Smooth muscle cell (in vitro differentiated cells): ENCODE results near the gene ZNF684. TPM values are rescaled to one million over a fixed set of nuclear protein-coding genes. Genes with fewer than 3 reads are reported as not detected.
"Not testable (repeated sequence)": the region's sequence is repeated elsewhere in the genome, so short reads cannot be mapped to it uniquely, and the experiment has no call there.

Experiments
- DNase-seq: peaks from one replicate; lab custom pipeline; 2025; ENCODE audit not compliant: unreplicated experiment; lab: John Stamatoyannopoulos, UW
- H2AFZ ChIP-seq: fragments of 200-600 bp; sonication (generic); 2 replicates; pipeline ENCODE4 v1.6.0; 2016; ENCODE audit warnings: antibody characterized with exemption, low read depth, mild to moderate bottlenecking
- H3F3A ChIP-seq: fragments of 200-600 bp; sonication (generic); 2 replicates; pipeline ENCODE4 v1.6.0; 2017; ENCODE audit warnings: antibody characterized with exemption, low read depth
- H3K27ac ChIP-seq: fragments of 200-600 bp; sonication (generic); 2 replicates; pipeline ENCODE4 v1.5.1; 2016; ENCODE audit warnings: low read depth, mild to moderate bottlenecking
- H3K27me3 ChIP-seq: fragments of 200-600 bp; sonication (generic); 2 replicates; pipeline ENCODE4 v1.6.1; 2016; ENCODE audit warnings: low read depth, mild to moderate bottlenecking
- H3K36me3 ChIP-seq: fragments of 200-600 bp; sonication (generic); 2 replicates; pipeline ENCODE4 v1.5.1; 2016; ENCODE audit warnings: low read depth
- H3K4me1 ChIP-seq: fragments of 200-600 bp; sonication (generic); 2 replicates; pipeline ENCODE4 v1.5.1; 2016; ENCODE audit warnings: low read depth
- H3K4me2 ChIP-seq: fragments of 200-600 bp; sonication (generic); 2 replicates; pipeline ENCODE4 v1.6.0; 2016; ENCODE audit warnings: mild to moderate bottlenecking
- H3K4me3 ChIP-seq: fragments of 200-600 bp; sonication (generic); 2 replicates; pipeline ENCODE4 v1.5.1; 2016; ENCODE audit warnings: mild to moderate bottlenecking
- H3K79me2 ChIP-seq: fragments of 200-600 bp; sonication (generic); 2 replicates; pipeline ENCODE4 v1.6.0; 2016; ENCODE audit warnings: low read depth, mild to moderate bottlenecking
- H3K9ac ChIP-seq: fragments of 200-600 bp; sonication (generic); 2 replicates; pipeline ENCODE4 v1.6.0; 2016; ENCODE audit warnings: low read depth
- H3K9me3 ChIP-seq: fragments of 200-600 bp; sonication (generic); replicated peaks from 2 replicates; pipeline ENCODE4 v1.5.1; 2016; ENCODE audit warnings: low read depth
- H4K20me1 ChIP-seq: fragments of 200-600 bp; sonication (generic); 2 replicates; pipeline ENCODE4 v1.6.0; 2016; ENCODE audit warnings: low read depth
- WGBS: methylation state at CpG from one replicate; pipeline ENCODE4 v1.1.7; 2016; ENCODE audit warnings: low lambda C conversion rate; 5-methylcytosine and 5-hydroxymethylcytosine counted together
- polyA plus RNA-seq: library from polyadenylated mRNA; unstranded; fragments of >200 nt; fragmentation: Nextera tagmentation; extraction: Ambion mirVana; gene quantifications from 2 replicates; pipeline ENCODE4 v1.2.1, GENCODE V29; 2016
- total RNA-seq: library from RNA; depleted of rRNA; stranded (reverse); fragments of >200 nt; gene quantifications from 2 replicates; pipeline ENCODE4 v1.2.3, GENCODE V29; 2014
- TF ChIP-seq, protein P1 (sequence below): fragments of 200-600 bp; sonication (generic); IDR thresholded peaks from 2 replicates; pipeline ENCODE4 v1.5.1; 2017; ENCODE audit warnings: borderline replicate concordance, mild to moderate bottlenecking, antibody characterized with exemption; ENCODE audit not compliant: insufficient read depth, poor library complexity, severe bottlenecking

ZNF684 gene
- total and polyA plus RNA-seq, 2 experiments from 2014 or later, result 5.5 to 8.0 TPM

DNA sequence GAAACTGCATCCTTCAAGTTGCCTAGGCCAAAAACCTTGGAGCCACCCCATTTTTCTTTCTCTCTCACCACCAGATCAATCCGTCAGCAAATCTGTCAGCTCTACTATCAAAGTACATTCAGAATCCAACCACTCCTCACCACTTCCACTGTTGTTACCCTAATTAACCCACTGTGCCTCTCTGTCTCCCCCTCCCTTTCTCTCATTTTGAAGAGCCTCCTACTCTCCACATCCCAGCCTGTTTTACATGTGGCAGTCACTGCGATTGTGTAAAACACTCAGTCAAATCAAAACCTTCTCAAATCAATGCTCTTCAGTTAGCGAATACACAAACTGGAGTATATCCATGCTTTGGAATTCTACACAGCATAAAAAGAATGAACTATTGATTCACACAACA is 33.1 kb downstream of the ZNF684 start:
- no peak overlapping the region for H3K9ac ChIP-seq
- no peak overlapping the region for H3K27ac ChIP-seq
- H3F3A ChIP-seq, result no peaks in the 10 kb centered on the region
- no peak overlapping the region for H3K4me3 ChIP-seq
- no peaks in the 10 kb centered on the region for H3K36me3 ChIP-seq
- no peaks in the 10 kb centered on the region for H4K20me1 ChIP-seq
- DNase-seq, result no peak
- H3K9me3 ChIP-seq, result no peaks in the 10 kb centered on the region
- TF ChIP-seq, protein P1, sequence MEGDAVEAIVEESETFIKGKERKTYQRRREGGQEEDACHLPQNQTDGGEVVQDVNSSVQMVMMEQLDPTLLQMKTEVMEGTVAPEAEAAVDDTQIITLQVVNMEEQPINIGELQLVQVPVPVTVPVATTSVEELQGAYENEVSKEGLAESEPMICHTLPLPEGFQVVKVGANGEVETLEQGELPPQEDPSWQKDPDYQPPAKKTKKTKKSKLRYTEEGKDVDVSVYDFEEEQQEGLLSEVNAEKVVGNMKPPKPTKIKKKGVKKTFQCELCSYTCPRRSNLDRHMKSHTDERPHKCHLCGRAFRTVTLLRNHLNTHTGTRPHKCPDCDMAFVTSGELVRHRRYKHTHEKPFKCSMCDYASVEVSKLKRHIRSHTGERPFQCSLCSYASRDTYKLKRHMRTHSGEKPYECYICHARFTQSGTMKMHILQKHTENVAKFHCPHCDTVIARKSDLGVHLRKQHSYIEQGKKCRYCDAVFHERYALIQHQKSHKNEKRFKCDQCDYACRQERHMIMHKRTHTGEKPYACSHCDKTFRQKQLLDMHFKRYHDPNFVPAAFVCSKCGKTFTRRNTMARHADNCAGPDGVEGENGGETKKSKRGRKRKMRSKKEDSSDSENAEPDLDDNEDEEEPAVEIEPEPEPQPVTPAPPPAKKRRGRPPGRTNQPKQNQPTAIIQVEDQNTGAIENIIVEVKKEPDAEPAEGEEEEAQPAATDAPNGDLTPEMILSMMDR, result no peak
- WGBS, result 82% methylated on average over 3 of the region's 3 CpGs
- H3K79me2 ChIP-seq, result no peaks in the 10 kb centered on the region
- H3K4me1 ChIP-seq, result no peaks in the 10 kb centered on the region
- H3K4me2 ChIP-seq, result no peak overlapping the region
- no peak overlapping the region for H2AFZ ChIP-seq
- H3K27me3 ChIP-seq, result no peaks in the 10 kb centered on the region

DNA sequence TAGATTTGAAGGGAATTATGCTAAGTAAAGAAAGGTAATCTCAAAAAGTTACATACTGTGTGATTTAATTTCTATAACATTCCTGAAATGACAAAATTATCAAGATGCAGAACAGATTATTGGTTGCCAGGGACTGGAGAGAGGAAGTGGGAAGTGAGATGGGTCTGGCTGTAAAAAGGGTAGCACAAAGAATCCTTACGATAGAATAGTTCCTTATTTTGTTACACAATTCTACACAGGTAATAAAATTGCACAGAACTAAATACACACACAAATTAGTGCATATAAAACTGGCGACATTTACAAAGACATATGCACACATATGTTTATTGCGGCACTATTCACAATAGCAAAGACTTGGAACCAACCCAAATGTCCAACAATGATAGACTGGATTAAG is 33.5 kb downstream of the ZNF684 start:
- Histone ChIP-seq H3K9ac (no peak overlapping the region), H3F3A (no peaks in the 10 kb centered on the region), H4K20me1 (no peaks in the 10 kb centered on the region), H3K4me2 (no peak overlapping the region), H3K36me3 (no peaks in the 10 kb centered on the region), H2AFZ (no peak overlapping the region), H3K4me1 (no peaks in the 10 kb centered on the region), H3K9me3 (no peaks in the 10 kb centered on the region), H3K79me2 (no peaks in the 10 kb centered on the region), H3K4me3 (no peak overlapping the region), H3K27me3 (no peaks in the 10 kb centered on the region), H3K27ac (no peak overlapping the region)
- no peak for DNase-seq
- WGBS, result 90% methylated on average over 3 of the region's 3 CpGs
- TF ChIP-seq, protein P1, result no peak

DNA sequence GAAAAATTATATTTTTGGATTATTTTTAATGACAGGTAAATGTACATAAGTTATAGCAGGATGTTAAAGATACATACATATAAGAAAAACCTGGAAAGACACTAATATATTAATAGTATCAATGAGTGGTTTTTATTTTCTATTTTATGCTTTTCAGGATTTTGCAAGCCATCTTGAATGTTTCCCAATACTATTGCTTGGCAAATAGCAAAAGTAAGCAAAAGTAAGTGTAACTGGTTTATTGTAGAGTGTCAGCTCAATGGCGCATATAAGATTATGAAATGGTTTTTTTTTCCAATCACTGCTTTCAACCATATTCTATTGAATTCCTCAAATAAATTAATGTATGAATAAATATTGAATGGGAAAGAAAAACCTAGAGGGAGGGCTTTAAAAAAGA is 36.4 kb downstream of the ZNF684 start:
- no peaks in the 10 kb centered on the region for H3K79me2 ChIP-seq
- H3K4me1 ChIP-seq, result no peaks in the 10 kb centered on the region
- no peak overlapping the region for H3K4me3 ChIP-seq
- H3K27ac ChIP-seq, result no peak overlapping the region
- no peaks in the 10 kb centered on the region for H3F3A ChIP-seq
- DNase-seq, result no peak
- H3K9ac ChIP-seq, result no peak overlapping the region
- TF ChIP-seq, protein P1, result no peak
- no peaks in the 10 kb centered on the region for H3K27me3 ChIP-seq
- 93% methylated on average over 1 of the region's 1 CpG for WGBS
- H2AFZ ChIP-seq, result no peak overlapping the region
- H3K36me3 ChIP-seq, result no peaks in the 10 kb centered on the region
- H3K9me3 ChIP-seq, result no peaks in the 10 kb centered on the region
- no peaks in the 10 kb centered on the region for H4K20me1 ChIP-seq
- H3K4me2 ChIP-seq, result no peak overlapping the region

DNA sequence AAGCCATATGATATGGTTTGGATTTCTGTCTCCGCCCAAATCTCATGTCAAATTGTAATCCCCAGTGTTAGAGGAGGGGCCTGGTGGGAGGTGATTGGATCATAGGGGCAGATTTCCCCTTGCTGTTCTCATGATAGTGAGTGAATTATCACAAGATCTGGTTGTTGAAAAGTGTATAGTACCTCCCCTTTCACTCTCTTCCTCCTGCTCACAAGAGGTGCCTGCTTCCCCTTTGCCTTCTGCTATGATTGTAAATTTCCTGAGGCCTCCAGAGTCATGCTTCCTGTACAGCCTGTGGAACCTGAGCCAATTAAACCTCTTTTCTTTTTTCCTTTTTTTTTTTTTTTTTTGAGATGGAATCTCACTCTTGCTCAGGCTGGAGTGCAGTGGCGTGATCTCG is 43.4 kb downstream of the ZNF684 start:
- H3K9me3 ChIP-seq, H3K4me2 ChIP-seq, H3K4me3 ChIP-seq, H4K20me1 ChIP-seq, H3K4me1 ChIP-seq, H3F3A ChIP-seq, H3K79me2 ChIP-seq, H3K27me3 ChIP-seq, H3K9ac ChIP-seq, H3K27ac ChIP-seq, H2AFZ ChIP-seq, H3K36me3 ChIP-seq, DNase-seq: not testable (repeated sequence)
- 87% methylated on average over 3 of the region's 3 CpGs for WGBS
